Uterus (tissue), 4 donors: ENCODE results near the gene GPATCH3. TPM values are rescaled to one million over a fixed set of nuclear protein-coding genes. Genes with fewer than 3 reads are reported as not detected.
"Not testable (repeated sequence)": the region's sequence is repeated elsewhere in the genome, so short reads cannot be mapped to it uniquely, and the experiment has no call there.

Experiments used
- DNase-seq, 2 donors: peaks; one replicate each; pipeline ENCODE4 v3.0.0-alpha.2; 2019 to 2020
- H3K27ac ChIP-seq, 2 donors: fragments of 200-600 bp; sonication (generic); 1 replicate in 1 of 2; 2 replicates in 1 of 2; pipeline ENCODE4 v1.5.1; 2016 to 2018
- H3K27me3 ChIP-seq, 2 donors: fragments of 200-600 bp; sonication (generic); one replicate each; pipeline ENCODE4 v1.5.1; 2018 to 2019; ENCODE audit warnings: control low read depth in 1 of 2
- H3K36me3 ChIP-seq, 2 donors: fragments of 200-600 bp; sonication (generic); one replicate each; pipeline ENCODE4 v1.5.1; 2019; ENCODE audit warnings: control low read depth in 1 of 2
- H3K4me1 ChIP-seq, 2 donors: fragments of 200-600 bp; sonication (generic); one replicate each; pipeline ENCODE4 v1.5.1; 2018 to 2019; ENCODE audit warnings: control low read depth in 1 of 2
- H3K4me3 ChIP-seq, 2 donors: fragments of 200-600 bp; sonication (generic); 1 replicate in 1 of 2; 2 replicates in 1 of 2; pipeline ENCODE4 v1.5.1; 2018 to 2019; ENCODE audit warnings: mild to moderate bottlenecking in 1 of 2
- H3K9me3 ChIP-seq, 2 donors: fragments of 200-600 bp; sonication (generic); one replicate each; pipeline ENCODE4 v1.5.1; 2019; ENCODE audit warnings: control low read depth in 1 of 2
- POLR2A ChIP-seq, 2 donors: fragments of 450-650 bp; IDR thresholded peaks; one replicate each; pipeline ENCODE4 v1.6.1; 2016; ENCODE audit warnings: antibody characterized with exemption in 2 of 2, mild to moderate bottlenecking in 1 of 2, moderate library complexity in 1 of 2
- intact Hi-C: fragments of 100-400 bp; cut with DNase I; formaldehyde crosslinking; loops from one replicate; pipeline ENCODE4 v1.15.1; 2023; ENCODE audit warnings: low total_unique reads
- total RNA-seq, 4 donors: library from RNA; depleted of rRNA in 3 of 4; stranded (reverse); fragments of >200 nt in 3 of 4; gene quantifications; one replicate each; pipeline versions ENCODE4 v1.1.0 to v1.2.4, GENCODE V29; 2014 to 2023
- TF ChIP-seq, protein P1 (sequence below), 4 experiments: fragments of 200-600 bp in 2 of 4; fragments of 450-650 bp in 2 of 4; sonication (generic) in 2 of 4; IDR thresholded peaks; one replicate each; pipeline ENCODE4 v1.5.1; 2016 to 2019; ENCODE audit warnings: antibody characterized with exemption in 4 of 4, mild to moderate bottlenecking in 2 of 4, moderate library complexity in 1 of 4
- donor health status: DM: yes; HTN: yes; CAD: no.

The GPATCH3 gene
- total RNA-seq, 4 donors from 2014 or later = 1.3 to 15.9 (median 7.0) TPM

DNA sequence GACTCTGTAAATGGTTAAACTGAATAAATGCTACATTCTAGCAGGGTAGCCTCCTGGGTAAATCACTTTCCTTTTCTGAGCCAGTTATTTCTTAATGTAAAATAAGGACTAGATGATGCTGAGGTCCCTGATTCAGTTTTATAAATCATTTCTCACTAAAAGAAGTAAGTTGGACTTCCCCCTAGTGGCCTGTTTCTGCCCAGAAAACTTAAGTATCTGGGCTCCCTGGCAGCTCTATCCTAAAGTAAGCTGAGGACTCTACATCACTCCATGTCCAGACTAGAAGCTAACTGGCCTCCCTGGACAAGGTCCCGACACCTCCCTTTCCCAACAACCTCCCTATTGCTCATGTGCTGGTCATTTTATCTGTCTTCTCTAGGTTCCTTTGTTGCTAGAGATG lies 13.1 kb downstream of the GPATCH3 start:
- Histone ChIP-seq H3K27me3 (no peaks in the 10 kb centered on the region), H3K4me3 (no peak overlapping the region), H3K4me1 (no peaks in the 10 kb centered on the region), H3K36me3 (no peaks in the 10 kb centered on the region), H3K27ac (no peak overlapping the region), H3K9me3 (no peaks in the 10 kb centered on the region)
- TF ChIP-seq, protein P1, sequence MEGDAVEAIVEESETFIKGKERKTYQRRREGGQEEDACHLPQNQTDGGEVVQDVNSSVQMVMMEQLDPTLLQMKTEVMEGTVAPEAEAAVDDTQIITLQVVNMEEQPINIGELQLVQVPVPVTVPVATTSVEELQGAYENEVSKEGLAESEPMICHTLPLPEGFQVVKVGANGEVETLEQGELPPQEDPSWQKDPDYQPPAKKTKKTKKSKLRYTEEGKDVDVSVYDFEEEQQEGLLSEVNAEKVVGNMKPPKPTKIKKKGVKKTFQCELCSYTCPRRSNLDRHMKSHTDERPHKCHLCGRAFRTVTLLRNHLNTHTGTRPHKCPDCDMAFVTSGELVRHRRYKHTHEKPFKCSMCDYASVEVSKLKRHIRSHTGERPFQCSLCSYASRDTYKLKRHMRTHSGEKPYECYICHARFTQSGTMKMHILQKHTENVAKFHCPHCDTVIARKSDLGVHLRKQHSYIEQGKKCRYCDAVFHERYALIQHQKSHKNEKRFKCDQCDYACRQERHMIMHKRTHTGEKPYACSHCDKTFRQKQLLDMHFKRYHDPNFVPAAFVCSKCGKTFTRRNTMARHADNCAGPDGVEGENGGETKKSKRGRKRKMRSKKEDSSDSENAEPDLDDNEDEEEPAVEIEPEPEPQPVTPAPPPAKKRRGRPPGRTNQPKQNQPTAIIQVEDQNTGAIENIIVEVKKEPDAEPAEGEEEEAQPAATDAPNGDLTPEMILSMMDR (IDR thresholded peaks at IDR 0.05) = peak in 2 of 4 experiments; percentile 6
- TF ChIP-seq POLR2A (IDR thresholded peaks at IDR 0.05) = no peak
- intact Hi-C loops = no loop called here
- DNase-seq = no peak

DNA sequence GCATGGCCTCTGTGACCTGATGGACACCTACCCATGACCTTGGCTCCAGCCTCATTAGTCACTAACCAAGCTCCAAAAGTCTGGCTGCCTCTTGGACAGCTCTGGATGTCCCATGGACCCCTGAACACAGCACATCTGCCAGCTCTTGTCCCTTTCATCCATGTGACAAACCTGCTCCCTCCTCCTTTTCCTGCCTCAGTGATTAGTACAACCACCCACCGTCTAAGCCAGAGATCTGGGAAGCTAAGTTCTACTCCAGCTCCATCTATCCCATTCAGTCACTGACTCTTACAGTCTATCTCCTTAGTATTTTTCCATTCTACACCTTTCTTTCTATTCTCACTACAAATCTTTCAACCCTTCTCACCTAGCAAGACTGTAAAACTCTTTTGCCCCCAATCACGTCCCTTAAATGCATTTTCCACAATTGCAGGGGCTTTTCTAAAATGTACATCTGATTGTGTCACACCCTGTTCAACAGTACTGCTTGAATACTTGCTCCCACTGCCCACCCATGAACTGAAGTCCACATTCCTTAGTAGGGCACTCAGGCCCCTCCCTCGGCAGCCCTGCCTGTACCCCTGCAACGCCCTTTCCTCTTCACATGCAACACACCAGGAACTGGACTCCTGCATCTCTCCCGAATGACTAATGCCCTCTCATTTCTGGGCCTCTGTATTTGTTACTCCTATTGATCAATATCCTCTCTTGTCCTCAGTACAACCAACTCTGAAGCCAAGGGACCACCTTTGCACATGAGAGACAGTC lies 17.4 kb downstream of the GPATCH3 start:
- intact Hi-C loops = no loop called here
- Histone ChIP-seq H3K9me3 (no peaks in the 10 kb centered on the region), H3K27ac (no peak overlapping the region), H3K4me3 (no peak overlapping the region), H3K4me1 (no peaks in the 10 kb centered on the region), H3K36me3 (no peaks in the 10 kb centered on the region), H3K27me3 (no peaks in the 10 kb centered on the region)
- DNase-seq = no peak
- TF ChIP-seq, protein P1 (IDR thresholded peaks at IDR 0.05) = no peak
- TF ChIP-seq POLR2A (IDR thresholded peaks at IDR 0.05) = no peak

DNA sequence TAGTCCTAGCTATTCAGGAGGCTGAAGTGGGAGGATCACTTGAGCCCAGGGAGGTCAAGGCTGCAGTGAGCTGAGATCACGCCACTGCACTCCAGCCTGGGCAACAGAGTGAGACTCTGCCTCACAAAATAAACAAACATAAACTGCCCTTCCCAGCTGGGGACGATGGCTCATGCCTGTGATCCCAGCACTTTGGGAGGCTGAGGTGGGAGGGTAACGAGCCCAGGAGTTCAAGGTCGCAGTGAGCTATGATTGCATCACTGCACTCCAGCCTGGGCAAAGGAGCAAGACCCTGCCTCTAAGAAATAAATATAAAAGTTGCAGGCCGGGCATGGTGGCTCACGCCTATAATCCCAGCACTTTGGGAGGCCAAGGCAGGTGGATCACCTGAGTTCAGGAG lies 18.7 kb downstream of the GPATCH3 start:
- intact Hi-C loops, DNase-seq, H3K36me3 ChIP-seq: not testable (repeated sequence)

DNA sequence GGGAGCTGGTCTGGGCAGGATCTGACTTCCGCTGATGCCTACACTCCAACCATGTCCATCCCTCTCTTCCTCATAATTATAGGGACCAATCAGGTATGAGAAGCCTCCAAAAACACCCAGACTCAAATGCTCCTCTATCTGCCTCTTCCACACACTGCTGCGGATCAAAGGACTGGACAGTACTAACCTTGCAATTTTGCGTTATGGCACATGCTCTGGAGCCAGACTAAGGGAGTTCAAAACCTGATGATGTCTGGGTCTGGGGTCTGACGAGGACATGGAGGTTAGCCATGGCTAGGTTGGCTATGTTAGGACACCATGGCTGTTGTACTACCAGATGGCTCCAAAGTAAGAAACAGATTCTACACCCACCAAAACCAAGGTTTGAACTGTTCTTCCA lies 20.5 kb downstream of the GPATCH3 start:
- Histone ChIP-seq H3K4me3 (no peak overlapping the region), H3K4me1 (no peaks in the 10 kb centered on the region), H3K9me3 (no peaks in the 10 kb centered on the region), H3K27me3 (no peaks in the 10 kb centered on the region), H3K36me3 (no peaks in the 10 kb centered on the region), H3K27ac (no peak overlapping the region)
- DNase-seq = no peak
- no peak for TF ChIP-seq POLR2A (IDR thresholded peaks at IDR 0.05)
- TF ChIP-seq, protein P1 (IDR thresholded peaks at IDR 0.05) = no peak
- intact Hi-C loops = loop anchor here (10.0 kb wide), 1 partner anchor 65 kb away; no protein-coding TSS in a partner anchor

More for the DNA sequence above, 18.7 kb downstream of the GPATCH3 start:
- not testable (repeated sequence) for H3K27me3 ChIP-seq, H3K27ac ChIP-seq, H3K4me1 ChIP-seq, H3K4me3 ChIP-seq, H3K9me3 ChIP-seq

DNA sequence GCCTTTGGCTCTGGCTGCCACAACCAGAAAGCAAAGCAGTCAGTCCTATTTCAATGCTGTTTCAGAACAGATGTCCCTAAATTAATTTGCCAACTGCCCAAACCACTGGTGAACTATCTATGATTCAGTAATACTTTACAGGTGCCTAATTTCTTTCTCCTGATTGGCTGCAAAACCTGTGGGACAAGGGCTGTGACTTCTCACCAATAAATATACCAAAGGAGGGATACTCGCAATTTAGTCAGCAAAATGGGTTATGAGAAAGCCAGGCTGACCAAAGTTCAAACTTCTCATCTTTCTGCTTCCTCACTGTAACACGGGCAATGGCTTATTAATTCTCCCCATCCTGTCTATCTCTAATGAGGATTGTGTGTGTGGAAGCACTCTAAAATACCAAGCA lies 22.9 kb downstream of the GPATCH3 start:
- no peaks in the 10 kb centered on the region for H3K36me3 ChIP-seq
- no peaks in the 10 kb centered on the region for H3K27me3 ChIP-seq
- no peak for DNase-seq
- no peak overlapping the region for H3K4me3 ChIP-seq
- no peaks in the 10 kb centered on the region for H3K4me1 ChIP-seq
- TF ChIP-seq POLR2A (IDR thresholded peaks at IDR 0.05) = no peak
- TF ChIP-seq, protein P1 (IDR thresholded peaks at IDR 0.05) = no peak
- H3K9me3 ChIP-seq = no peaks in the 10 kb centered on the region
- intact Hi-C loops = loop anchor here (10.0 kb wide), 1 partner anchor 63 kb away; no protein-coding TSS in a partner anchor
- H3K27ac ChIP-seq = no peak overlapping the region
